NCI-H526 (cell line): ENCODE measurements around the gene PPP3CA.

ENCODE experiments used
- DNase-seq, 2 experiments: peaks; one replicate each; lab custom pipeline; 2025; lab: John Stamatoyannopoulos, UW

The PPP3CA gene

GRCh38 chr4:101288365-101289145 lies 58.8 kb downstream of the PPP3CA start:
- DNase-seq, result no peak

- no peak for DNase-seq
Observed at GRCh38 chr4:101287324-101287723, 60.0 kb downstream of the PPP3CA start.

GRCh38 chr4:101286663-101287062 lies 60.7 kb downstream of the PPP3CA start:
- DNase-seq, result no peak

DNA sequence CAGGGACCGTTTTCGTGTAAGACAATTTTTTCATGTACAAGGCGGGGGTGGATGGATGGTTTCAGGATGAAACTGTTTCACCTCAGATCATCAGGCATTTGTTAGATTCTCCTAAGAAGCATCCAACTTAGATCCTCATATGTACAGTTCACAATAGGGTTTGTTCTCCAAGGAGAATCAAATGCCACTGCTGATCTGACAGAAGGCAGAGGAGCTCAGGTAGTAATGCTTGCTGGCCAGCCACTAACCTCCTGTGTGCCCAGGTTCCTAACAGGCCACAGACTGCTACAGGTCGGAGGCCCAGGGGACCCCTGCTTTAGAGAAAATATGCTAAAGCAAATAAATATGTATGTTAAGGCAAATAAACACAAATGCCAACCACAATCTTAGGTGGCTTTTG lies 61.3 kb downstream of the PPP3CA start:
- DNase-seq, result peak in 1 of 2 experiments; percentile 22

DNA sequence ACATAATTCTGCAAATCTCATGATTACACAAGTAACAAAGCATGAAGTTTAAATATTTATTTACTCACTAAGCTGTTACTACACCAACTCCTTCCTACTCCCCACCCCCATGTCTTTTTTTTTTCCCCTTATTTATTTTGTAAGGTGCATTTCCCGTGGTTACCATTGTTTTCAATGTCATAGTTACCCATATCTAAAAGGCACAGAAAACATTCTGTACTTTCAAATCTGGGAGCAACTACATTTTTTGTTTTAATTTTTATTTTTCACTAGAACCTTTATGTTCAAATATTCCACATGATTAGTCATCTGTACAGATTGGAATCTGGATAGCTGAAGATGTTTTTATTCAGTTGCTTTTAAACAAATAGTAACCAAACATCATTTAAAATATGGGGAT lies 62.8 kb downstream of the PPP3CA start:
- DNase-seq, result no peak

DNA sequence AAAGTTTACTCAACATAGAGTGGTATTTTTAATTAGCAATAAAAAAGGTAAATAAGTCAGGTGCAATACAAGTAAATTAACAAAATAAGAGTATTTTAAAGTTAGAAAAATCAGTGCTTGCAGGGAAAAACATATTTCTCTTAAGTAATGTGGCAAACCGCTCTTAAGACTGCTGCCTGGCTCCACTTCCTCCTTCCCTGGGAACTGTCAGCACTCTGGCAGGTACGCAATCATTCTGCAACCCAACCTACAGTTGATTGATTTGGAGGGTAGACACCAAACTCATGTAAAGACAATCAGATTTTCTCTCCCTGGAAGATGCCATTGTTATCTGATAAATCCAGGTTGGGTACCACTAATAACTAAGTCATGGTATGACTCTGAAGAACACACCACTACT lies 63.9 kb downstream of the PPP3CA start:
- no peak for DNase-seq

- DNase-seq, result no peak
Observed at GRCh38 chr4:101282076-101282844, 65.1 kb downstream of the PPP3CA start.

- DNase-seq, result no peak
Observed at GRCh38 chr4:101280866-101281600, 66.3 kb downstream of the PPP3CA start.

GRCh38 chr4:101279377-101279871 lies 67.9 kb downstream of the PPP3CA start:
- no peak for DNase-seq

DNA sequence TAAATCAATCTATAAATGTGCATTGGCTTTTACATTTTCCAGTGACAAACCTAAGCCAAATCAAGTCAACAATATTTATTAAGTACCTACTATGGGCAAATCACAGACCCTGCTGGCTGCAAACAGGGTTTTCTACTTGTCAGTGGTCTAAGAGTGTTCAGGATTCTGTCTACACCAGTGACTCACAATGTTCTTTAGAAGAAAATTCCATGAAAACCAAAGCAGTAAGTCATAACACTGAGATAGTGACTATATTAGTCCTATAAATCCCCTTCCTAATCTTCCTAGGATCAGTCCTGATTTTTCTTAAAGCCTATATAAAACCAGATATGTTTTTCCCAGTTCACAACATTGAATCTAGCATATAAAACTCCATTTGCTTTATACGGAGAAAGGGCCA lies 69.7 kb downstream of the PPP3CA start:
- no peak for DNase-seq

GRCh38 chr4:101276661-101277060 lies 70.7 kb downstream of the PPP3CA start:
- DNase-seq, result no peak

DNA sequence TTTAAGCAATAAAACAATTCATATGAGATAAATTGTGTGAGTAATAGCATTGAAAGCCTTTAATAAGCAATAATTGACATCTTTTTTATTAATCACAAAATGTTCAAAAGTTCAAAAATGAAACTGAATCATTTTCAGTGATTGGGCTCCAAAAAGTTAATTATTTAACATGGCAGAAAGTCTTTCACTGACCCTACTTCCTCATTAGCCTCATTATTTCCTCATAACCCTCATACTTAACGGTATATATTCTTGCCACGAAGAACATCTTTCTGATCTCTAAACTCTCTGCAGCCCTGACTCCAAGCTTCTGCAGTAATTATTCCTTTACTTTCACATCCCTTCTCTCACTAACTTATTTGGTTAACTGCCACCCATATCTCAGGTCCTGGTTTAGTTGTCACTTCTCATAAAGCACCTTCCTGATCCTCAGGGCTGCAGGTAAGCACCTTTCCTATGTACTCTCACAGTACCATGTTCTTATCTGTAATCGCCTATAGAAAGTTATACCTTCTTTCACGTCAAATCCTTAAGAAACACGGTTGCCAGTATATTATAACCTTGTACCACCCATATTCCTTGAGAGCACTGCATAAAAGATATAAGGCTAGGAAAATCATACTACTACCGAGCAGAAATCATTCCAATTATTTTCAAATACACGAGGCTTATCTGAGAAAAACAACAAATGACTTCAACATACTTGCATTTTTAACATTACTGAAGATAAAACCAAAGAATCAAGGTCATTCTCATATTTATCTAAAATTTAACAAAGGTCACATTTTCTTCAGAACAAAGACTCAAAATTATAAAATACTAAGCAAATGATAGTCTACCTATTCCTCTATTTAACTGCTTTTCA lies 72.2 kb downstream of the PPP3CA start:
- no peak for DNase-seq

DNA sequence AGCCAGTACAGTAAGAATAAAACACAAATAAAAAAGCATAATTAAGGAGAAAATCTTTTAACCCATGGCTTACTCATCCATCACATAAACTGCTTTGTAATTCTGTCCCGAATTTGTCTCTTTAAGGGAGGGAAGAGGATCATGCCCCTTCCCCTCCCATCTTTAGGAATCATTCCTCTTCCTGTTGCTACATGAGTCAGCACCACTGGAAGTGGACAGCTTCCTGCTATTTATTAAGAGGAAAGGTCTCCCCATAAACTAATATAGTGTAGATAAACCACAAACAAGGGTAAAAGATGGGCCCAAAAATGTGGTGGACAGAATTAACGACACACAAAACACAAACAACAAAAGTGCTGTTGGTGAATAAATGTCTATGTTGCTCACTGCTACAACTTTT lies 75.8 kb downstream of the PPP3CA start:
- DNase-seq, result no peak

DNA sequence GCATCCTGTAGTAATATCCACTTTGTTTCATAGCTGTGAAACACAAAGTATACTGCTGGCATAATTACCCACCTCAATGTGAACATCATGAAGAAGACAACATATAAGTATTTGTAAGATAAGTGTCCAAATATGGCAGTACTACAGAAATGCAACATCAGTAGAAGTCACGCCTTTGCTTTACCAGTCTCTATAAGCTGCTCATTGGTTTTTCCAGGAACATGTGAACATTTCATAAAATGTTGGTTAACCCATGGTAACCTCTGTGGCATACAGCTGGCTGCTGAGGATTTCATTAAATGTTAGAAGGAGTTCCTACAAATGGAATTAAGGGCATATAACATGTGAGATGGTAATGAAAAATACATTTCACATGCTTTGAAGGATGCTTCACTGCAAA lies 77.6 kb downstream of the PPP3CA start:
- DNase-seq, result no peak

- DNase-seq, result no peak
Observed at GRCh38 chr4:101265816-101266172, 81.5 kb downstream of the PPP3CA start.

DNA sequence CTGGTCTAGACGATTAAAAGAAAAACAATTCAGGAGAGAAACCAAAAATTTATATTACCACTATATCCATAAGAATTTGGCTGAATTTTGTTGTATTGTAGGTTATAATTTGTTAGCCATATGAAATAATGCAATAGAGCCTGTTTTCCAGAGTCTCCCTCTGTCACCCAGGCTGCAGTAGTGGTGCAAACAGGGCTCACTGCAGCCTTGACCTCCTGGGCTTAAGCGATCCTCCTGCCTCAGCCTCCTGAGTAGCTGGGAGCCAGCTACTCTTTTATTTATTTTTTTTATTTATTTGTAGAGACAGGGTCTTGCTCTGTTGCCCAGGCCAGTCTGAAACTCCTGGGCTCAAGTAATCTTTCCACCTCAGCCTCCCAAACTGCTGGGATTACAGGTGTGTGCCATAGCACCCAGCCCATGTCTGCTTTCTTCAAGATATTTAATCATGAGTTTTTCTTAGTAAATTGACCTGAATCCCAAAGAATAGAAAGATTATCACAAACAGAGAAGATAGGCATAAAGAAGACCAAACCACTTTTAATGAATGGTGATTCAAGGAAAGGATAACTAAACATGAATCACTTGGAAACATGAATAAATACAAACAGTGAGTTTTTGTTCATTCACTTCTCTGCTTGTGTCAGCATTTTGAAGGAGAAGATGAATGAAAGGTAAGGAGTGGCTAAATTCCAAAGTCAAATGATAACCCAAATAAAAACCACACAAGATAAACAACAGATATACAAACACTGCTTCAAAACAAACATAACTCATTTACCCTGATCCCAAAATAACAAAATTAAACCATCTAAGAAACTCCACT lies 82.1 kb downstream of the PPP3CA start:
- DNase-seq, result no peak

DNA sequence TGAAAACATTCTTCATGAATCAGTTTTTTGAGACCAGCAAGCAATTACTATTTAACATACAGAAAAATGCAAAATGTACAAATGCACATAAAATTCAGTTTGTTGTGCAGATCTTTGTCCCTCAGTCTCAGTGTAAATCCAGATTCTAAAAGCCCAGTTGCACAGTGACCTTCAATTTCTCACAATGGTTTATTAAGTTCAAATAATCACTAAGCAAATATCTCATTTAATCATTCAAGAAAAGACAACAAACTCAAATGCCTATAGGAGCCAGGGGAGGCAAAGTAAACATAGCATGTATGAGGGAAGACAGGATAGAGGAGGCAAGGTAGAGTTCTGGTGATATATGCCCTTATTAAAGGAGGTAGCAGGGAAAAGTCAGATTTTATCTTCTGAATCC lies 82.8 kb downstream of the PPP3CA start:
- no peak for DNase-seq

DNA sequence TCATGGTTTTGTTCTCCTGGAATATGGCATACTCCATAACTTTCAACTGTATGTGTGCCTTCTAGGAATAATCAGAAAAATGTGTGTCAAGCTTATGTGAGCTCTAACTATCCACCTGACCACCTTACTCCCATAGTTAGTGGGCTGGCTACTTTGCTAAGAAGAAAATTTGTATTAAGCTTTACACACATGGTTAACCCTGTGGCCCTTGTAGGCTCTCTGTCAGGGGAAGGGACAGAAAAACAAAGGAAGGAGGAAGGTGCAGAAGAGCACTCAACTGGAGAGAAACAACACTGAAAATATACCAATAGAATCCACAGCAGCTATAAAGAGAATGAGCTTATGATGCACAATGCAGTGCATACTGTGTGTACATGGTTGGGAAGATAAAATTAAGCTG lies 84.6 kb downstream of the PPP3CA start:
- DNase-seq, result peak in 1 of 2 experiments; percentile 34

- DNase-seq, result no peak
Observed at GRCh38 chr4:101259876-101260275, 87.5 kb downstream of the PPP3CA start.

DNA sequence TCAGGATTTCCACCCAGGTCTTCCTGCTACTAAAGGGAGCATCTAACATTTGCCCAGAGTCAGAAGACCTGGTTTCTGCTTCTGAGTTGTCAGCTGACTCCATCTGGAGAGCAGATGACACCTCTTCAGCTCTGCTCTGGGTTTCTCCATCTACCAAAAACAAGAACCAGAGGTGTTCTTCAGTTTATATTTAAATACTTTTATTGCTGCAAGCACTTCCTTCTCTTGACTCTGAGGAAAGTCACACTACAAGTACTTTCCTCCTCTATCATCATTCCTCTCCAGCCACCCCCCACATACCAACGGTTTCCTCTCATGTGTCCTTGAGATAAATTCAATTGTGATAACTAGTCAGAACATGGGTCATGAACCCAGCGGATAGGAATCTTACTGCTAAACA lies 88.4 kb downstream of the PPP3CA start:
- no peak for DNase-seq

- DNase-seq, result no peak
Observed at GRCh38 chr4:101256222-101256621, 91.1 kb downstream of the PPP3CA start.
